HG03175 (cell line): ENCODE results near the gene CADM2.
"Not testable (repeated sequence)": the region's sequence is repeated elsewhere in the genome, so short reads cannot be mapped to it uniquely, and the experiment has no call there.

Experiments
- ATAC-seq: cut with Tn5 transposase; IDR thresholded peaks from one replicate; pipeline ENCODE4 v1.9.1; 2021; ENCODE audit warnings: mild to moderate bottlenecking, moderate library complexity; ENCODE audit not compliant: unreplicated experiment

The CADM2 gene

DNA sequence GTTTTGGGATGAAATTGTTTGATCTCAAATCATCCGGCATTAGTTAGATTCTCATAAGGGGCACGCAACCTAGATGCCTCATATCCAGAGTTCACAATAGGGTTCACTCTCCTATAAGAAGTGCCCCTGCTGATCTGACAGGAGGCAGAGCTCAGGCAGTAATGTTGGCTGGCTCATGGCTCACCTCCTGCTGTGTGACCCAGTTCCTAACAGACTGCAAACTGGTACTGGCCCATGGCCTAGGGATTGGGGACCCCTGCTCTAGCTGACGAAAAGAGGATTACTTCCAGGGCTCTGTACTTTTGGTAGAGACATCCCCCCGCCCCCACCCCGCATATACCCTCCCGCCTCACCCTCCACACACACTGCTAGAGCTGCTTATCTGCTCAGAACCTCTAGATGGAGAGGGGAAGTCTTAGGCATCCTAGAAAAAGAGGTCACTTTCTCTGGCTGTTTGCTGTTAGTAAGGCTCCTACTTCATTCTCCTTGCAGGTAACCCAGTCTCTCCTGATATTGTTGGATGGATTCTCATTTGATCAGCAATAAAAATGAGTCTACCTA, 923.1 kb downstream of the CADM2 start:
- no peak for ATAC-seq

DNA sequence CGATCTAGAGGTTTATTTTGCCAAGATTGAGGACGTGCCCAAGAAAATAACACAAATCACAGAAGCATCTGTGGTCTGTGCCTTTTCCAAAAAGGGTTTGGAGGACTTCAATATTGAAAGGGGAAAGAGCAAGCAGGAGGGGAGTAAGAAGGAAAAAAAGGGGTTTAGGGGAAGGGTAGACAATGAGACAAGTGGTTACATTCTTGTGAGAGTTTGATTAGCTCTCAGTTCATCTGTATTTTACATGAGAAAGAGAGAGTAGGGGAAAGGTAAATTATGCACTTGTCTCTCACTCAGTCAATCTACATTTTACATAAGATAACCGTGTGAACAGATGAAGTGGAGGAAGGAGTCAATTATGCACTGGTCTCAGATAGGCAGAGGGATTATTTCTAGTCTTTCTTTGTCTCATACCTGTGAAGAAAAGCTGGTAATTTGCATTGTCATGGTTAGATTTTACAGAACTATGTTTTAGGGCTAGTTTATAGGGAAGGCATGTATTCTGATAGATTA, 931.3 kb downstream of the CADM2 start:
- ATAC-seq, result no peak

DNA sequence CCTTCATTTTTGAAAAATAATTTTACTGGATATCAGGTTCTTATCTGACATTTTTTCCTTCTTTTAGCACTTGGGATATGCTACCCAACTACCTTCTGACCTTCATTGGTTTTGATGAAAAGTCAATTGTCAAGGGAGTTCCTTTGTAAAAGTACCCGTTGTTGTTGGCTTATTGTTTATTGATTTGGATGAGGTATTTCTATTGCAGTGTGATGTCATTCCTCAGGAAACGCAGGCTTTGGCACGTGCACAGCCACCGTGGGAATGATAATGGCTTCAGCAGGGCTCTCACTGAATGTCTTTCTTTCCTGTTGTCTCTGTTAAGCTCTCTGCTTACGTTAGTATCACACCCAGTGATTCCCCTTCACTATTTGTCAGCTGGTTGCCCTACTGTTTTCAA, 944.6 kb downstream of the CADM2 start:
- no peak for ATAC-seq

DNA sequence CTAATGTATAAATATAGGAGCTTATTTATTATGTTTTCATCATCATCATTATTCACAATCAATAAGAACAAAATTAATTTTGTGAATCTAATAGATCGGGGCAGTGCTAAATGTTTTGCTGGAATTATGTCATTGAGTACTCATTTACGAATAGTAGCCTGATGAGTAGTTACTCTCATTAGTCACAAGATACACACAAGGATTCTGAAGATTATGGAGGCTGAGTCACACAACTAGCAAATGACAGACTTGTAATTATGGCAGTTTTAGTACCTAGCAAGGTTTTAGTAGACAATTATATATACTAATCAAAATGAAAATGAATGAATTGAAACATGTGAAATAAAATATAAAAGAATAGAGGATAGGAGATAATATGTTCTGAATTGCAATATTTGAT, 954.2 kb downstream of the CADM2 start:
- no peak for ATAC-seq

DNA sequence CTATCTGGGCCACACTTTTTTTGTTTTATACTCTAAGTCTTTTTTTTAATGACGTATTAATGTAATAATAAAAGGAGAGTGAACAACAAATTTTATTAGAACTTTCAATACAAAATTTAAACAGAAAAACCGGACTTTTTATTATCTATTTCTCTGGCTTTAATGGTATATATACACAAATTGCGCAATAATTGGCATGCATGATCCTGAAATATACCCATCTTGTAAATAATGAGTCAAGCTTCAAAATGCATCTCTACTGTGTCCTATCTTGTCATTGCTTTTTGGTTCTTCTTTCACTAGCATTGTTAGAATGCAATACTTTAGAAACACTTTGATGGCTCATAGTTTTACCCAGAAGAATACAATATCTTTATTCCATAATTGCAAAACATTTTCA, 963.6 kb downstream of the CADM2 start:
- ATAC-seq, result no peak

DNA sequence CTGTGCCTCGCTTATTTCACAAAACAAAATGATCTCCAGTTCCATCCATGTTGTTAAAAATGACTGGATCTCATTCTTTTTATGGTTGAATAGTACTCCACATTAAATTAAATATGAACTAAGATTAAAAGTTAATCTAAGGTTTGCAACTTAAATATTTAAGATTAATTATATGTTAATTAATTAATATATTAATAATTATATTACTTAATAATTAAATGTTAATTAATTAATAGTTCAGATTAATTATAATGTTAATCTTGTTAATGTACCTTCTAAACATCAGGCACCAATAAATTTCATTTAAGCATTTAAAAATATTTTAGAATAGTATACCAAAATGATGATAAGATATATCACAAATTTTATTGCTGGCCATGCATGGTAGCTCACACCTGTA, 971.9 kb downstream of the CADM2 start:
- no peak for ATAC-seq

DNA sequence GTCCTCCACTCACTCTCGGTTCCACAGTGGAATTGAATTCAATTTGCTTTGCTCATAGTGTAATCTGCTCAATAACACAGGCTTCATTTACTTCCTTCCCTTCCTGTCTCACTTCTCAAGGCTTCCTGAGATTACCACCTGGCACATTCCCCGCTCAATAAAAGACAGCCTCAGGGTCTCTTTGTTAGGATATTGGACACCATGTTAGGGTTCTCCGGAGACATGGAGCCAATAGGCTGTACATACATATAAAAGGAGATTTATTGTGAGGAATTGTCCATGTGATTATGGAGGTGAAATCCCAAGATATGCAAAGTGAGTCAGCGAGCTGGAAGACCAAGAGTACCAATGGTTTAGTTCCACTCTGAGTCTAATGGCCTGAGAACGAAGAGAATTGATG, 974.5 kb downstream of the CADM2 start:
- ATAC-seq, result no peak

DNA sequence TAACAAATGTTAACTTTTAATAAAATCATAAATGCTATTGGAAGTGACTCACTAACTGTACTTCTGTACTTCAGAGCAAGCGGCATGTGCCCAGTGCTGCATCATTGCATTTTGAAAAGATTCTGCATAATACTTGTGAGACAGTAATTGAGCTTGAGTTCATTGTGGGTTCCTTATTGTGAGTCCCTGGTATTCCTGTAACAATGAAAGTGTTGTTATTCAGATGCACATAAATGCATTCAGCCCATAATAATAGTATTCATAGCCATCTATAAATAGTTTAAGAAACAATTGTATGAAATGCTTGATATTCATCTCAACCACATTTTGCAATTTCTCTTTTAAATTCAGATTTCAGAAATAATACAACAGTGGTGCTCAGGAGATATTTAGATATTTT, 976.4 kb downstream of the CADM2 start:
- ATAC-seq, result no peak

DNA sequence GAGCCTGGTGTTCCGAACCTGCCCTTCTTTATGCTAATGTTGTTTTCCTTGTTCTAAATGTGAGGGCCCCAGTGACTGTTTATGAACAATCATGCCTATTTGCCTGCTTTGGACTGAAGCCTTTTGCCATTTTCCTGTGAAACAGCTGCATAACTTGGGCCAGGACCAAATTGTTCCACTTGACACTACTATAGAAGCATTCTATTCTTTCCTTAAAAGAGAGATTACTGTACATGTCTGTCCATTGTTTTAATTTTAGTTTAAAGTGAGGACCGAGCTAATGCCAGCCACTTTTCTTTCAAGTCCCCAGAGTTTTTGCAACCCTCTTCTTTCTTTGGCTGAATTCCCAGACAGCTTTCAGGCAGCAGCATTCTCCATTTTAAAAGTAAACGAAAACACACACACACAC, 980.3 kb downstream of the CADM2 start:
- no peak for ATAC-seq

DNA sequence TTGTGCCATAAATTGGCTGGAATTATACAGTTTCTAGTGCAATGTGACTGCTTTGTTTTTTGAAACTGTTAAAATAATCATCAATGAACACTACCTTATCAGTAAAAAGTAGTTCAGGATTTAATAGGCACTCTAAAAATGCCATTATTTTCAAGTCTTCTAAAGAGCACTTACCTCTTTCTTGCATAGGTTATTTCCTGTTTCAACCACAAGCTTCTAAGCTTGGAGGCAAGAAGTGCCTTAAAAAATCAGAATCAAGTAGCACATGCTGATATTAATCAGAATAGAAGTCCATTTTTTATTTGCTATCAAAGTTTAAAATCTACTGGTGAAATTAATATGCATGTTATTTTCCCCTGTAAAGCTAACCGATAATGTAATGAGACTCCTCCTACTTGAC, 991.6 kb downstream of the CADM2 start:
- ATAC-seq, result no peak

DNA sequence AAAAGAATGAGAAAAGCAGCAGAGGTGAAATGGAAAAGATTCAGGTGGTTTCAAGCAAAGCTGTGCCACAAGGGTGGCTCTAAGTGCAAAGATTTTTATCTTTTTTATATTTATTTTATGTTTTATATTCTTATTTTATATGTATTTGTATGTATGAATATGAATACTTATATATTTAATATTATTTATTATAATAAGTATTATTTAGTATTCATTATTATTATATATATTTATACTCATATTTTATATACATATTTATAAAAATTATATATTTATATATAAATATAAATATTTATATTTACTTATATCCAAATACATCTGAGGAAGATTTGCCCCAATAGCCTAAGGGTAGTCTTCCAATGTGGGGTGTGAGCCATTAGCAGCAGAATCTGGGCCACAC, 1002.0 kb downstream of the CADM2 start:
- no peak for ATAC-seq

DNA sequence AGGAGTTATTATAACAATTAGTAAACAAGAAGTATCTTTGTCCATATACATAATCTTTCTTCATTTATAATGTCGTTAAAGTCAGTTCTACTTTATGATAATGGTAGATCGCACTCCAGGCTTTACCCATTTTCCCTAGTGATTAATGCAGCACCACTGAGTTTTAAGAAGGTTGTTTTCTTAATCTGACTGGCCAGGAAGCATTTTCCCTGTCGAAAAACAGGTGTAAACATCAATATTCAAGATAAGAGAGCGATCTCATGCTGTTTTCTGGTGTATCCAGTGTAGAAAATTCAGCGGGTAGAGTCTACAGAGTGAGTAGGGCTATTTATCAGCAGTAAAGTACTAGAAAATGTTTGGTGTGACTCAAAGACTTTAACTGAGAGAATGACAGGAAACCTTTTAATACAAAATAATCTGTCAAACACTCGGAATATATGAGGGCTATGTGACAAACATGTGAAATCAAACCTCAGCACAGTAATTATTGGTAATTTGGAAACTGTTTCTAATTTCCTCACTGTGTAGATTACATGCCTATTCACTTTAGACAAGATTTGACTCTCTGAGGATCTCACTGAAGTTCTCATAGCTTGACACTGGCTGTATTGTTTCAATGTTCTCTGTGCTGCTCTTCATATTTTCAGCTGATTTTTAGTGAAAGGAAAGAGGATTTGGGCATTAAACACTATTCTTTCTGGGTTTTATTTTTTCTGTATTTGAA, 1019.0 kb downstream of the CADM2 start:
- ATAC-seq, result no peak

DNA sequence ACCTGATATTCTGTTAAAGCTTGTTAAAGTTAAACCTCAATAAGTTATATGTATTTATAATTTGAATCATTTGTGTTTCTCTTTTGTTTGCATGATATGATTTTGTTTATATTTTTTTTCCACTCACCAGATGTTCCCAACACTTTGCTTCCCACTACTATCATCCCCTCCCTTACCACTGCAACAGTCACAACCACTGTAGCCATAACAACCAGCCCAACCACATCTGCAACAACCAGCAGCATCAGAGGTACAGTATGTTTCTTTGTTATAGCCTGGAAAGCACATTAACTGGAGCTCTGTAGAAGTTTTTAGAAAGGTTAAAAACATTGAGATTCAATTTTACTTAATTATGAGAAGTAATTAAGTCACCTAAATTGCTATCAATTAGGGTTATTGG, 1020.2 kb downstream of the CADM2 start:
- no peak for ATAC-seq

DNA sequence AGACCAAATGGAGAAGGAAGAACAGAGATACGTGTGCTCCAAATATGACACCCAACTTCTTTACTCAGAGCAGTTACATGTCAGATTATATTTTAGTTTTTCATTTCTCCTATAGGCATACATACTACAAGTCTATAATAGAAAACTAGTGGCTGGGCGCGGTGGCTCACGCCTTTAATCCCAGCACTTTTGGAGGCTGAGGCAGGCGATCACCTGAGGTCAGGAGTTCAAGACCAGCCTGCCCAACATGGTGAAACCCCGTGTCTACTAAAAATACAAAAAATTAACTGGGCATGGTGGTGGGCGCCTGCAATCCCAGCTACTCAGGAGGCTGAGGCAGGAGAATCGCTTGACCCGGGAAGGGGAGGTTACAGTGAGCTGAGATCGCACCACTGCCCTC, 1030.8 kb downstream of the CADM2 start:
- not testable (repeated sequence) for ATAC-seq

DNA sequence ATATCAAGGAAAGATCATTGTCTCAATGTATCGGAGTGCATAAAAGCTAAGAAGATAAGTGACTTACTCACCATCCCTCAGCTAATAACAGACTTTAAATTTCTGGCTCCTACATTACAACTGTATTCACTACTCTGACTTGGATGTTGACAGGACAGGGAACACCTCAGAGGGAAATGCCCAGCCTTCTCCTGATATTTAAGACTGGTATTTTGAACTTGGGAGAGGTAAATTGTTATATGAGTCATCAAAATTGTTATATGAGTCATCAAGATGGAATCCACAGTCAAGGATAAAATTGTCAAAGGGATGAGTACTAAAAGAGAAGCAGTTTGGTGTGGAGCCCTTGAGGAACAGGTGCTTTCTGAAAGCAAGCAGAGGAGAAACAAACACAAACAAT, 1070.8 kb downstream of the CADM2 start:
- ATAC-seq, result no peak

DNA sequence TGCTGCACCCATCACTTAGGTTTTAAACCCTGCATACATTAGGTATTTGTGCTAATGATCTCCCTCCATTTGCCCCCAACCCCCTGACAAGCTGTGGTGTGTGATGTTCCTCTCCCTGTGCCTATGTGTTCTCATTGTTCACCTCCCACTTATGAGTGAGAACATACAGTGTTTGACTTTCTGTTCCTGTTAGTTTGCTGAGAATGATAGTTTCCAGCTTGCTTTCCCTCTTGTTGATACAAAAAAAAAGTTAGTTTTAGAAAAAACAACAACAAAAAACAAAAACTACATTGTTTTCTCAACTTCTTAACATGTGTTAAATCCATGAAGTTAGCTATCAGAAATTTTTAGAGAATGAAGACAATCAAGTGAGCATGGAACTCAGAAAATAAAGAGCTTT, 1079.1 kb downstream of the CADM2 start:
- ATAC-seq, result no peak

DNA sequence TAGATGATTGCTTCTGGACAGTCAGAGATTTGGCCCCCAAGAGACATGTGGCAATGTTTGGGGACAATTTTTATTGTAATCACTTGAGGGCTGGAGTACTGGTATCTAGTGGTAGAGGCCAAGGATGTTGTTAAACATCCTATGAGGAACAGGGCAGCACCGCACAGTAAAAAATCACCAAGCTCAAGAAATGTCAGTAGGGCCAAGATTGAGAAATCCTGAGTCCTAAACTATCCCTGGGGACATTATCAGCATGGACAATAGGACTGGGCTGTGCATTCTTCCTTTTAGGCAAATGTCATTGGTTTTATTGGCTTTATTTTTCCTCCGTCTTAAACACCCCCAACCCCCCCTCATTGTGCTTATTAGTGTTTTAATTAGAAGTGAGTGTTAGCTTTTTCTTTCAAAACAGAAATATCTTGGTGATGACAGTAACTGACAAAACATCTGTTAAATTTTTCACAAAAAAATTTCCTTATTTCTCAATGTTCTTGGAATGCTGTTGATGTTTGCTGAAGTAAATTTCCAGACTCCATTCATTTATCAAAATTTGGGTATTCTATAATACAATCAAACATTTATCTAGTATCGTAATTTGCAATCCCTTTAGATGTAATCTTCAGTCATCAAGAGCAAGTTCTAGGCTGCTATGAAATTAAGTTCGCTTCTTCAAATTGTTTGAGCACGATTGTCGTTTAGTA, 1087.8 kb downstream of the CADM2 start:
- no peak for ATAC-seq

DNA sequence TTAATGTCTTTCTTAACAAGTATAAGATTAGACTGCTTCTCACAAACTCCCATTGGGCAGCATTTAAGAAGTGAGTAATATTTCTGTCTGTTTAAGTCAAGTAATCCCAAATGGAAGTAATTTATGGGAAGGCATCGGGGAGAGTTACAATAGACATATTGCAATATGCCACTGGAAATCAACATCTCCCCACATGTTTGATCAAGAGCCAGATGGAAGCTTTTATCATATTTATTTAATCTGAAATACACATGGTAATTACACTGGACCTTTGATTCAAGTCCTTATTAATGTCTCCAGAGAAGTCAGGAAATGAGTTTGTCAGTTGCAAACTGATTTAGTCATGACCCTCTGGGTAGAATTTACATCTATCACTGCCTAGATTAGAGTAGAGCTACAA, 1088.4 kb downstream of the CADM2 start:
- no peak for ATAC-seq

DNA sequence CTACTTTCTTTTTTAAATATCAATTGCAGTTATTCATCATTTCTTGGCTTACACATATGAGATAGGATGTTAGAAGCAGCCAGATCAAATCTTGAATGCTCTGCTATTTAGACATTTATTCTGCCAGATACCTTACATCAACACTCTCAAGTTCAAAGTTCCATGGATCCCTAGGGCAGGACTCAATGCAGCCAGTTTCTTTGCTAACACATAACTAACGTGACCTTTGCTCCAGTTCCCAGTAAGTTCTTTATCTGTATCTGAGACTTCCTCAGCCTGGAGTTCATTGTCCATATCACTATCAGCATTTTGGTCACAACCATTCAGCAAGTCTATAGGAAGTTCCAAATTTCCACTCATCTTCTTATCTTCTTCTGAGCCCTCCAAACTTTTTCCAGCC, 1092.3 kb downstream of the CADM2 start:
- ATAC-seq, result no peak

DNA sequence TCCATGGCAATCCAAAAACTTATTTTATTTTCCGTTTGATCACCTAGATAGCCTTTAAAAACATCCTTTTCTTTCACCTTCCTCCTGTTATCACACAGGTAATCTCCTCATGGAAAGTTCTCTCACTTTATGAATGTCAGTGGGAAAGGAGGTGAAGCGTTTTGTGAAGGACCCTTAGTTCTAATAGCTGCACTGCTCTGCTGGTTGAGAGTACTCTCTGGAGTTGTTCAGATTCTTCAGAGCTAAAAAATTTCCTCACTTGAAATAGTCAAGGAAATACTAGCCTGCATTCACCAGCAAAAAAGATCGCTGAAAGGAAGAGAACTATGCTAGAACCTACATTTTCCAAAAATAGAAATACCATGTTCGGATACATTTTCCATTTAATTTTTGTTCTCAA, 1097.2 kb downstream of the CADM2 start:
- no peak for ATAC-seq

DNA sequence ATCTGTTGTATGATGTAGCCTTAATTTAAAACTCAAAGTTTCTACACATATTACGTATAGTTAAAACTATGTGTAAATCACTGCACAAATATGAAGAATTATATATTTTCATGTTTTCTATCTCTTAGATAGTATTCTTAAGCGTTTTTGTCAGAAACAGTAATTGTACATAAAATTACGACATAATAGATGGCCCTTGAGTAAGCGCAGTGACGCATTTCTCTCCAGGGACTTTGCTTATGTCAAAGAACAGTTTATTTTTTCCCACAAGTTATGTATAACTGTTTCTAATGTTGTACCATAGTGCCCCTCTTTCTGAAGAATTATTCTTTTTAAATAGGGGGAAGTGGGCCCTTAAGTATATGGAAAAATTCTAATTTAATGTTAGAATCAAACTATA, 1098.2 kb downstream of the CADM2 start:
- ATAC-seq, result no peak

DNA sequence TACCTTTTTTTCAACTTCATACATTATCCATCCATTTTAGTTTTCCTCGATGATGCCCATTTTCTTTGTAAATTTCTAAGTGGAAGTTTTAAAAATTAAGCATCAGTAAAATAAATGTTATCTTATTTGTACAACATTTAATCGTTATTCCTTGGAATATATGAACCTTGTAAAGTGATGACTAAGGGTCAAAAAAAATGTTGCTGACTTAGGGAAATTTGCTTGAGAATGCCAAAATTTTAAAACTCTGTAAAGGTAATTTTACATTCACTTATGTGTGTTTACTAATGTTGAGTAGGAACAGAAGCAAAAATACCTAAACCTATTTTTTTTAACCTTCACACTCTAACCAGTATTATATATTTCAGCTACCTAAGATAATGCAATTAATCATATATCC, 1115.0 kb downstream of the CADM2 start:
- ATAC-seq, result no peak
